Tibial nerve (tissue), 4 donors: Measurements from ENCODE around the gene NKX2-2. TPM values are rescaled to one million over a fixed set of nuclear protein-coding genes. Genes with fewer than 3 reads are reported as not detected.

ENCODE experiments used
- DNase-seq, 2 donors: peaks; one replicate each; pipeline ENCODE4 v3.0.0-alpha.2; 2019; ENCODE audit warnings: low spot score in 2 of 2
- H3K27ac ChIP-seq, 4 donors: fragments of 200-600 bp; sonication (generic) in 3 of 4; one replicate each; pipeline ENCODE4 v1.5.1; 2017 to 2019; ENCODE audit warnings: mild to moderate bottlenecking in 1 of 4
- H3K27me3 ChIP-seq, 2 donors: fragments of 200-600 bp; sonication (generic) in 1 of 2; one replicate each; pipeline versions ENCODE4 v1.5.1 to v1.6.0; 2017 to 2019
- H3K36me3 ChIP-seq, 3 donors: fragments of 200-600 bp; sonication (generic); one replicate each; pipeline ENCODE4 v1.5.1; 2018 to 2019
- H3K4me1 ChIP-seq, 4 donors: fragments of 200-600 bp; sonication (generic) in 3 of 4; one replicate each; pipeline ENCODE4 v1.5.1; 2017 to 2019
- H3K4me3 ChIP-seq, 4 donors: fragments of 200-600 bp; sonication (generic) in 3 of 4; one replicate each; pipeline ENCODE4 v1.5.1; 2017 to 2019; ENCODE audit warnings: mild to moderate bottlenecking in 1 of 4, moderate library complexity in 1 of 4
- H3K9me3 ChIP-seq, 4 donors: fragments of 200-600 bp; sonication (generic) in 3 of 4; one replicate each; pipeline ENCODE4 v1.5.1; 2017 to 2019
- EP300 ChIP-seq, 2 donors: sonication (generic); formaldehyde crosslinking; IDR thresholded peaks; one replicate each; pipeline ENCODE4 v1.6.1; 2017; ENCODE audit warnings: antibody characterized with exemption in 2 of 2, mild to moderate bottlenecking in 1 of 2
- POLR2A ChIP-seq, 2 donors: fragments of 450-650 bp; IDR thresholded peaks; one replicate each; pipeline ENCODE4 v1.6.1; 2017; ENCODE audit warnings: antibody characterized with exemption in 2 of 2, mild to moderate bottlenecking in 2 of 2, moderate library complexity in 2 of 2
- WGBS, 2 donors: methylation state at CpG; one replicate each; pipeline ENCODE4 v1.1.5; 2018; 5-methylcytosine and 5-hydroxymethylcytosine counted together
- total RNA-seq, 4 donors: library from RNA; depleted of rRNA; stranded (reverse); fragments of >200 nt; gene quantifications; one replicate each; pipeline ENCODE4 v1.1.0, GENCODE V29; 2016
- TF ChIP-seq, protein P1 (sequence below), 5 experiments: fragments of 200-600 bp in 3 of 5; fragments of 450-650 bp in 2 of 5; sonication (generic) in 3 of 5; IDR thresholded peaks; one replicate each; pipeline ENCODE4 v1.5.1; 2016 to 2019; ENCODE audit warnings: antibody characterized with exemption in 5 of 5, mild to moderate bottlenecking in 3 of 5, moderate library complexity in 2 of 5

NKX2-2 gene
- total RNA-seq, 4 donors from 2014 or later: not detected

DNA sequence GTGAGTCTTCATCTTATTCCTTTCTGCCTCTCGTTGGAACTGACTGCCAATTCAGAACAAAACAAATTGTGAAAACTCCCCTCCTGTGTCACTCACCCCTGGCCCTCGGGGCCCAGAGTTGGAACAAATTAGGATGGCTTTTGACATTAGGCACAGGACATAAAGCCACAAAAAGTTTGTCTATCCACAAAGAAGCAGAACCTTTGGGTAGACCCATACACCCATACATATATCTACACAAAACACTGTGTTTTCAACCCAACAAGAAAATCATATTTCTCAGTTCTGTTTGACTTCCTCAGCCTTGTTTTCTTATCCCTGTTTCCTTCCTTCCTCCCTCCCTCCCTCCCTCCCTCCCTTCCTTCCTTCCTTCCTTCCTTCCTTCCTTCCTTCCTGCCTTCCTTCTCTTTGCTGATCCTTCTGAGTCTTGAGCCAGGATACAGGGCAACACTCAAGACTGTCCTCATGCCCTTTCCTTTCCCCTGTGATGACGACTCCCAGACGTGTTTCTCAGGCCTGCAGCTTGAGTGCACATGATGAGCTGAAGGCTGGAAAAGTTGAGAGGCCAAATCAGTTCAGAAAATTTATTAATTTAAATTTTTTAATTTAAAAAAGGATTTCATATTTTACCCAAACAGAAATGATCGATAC is 41.7 kb upstream of the NKX2-2 start:
- Histone ChIP-seq H3K27me3 (no peaks in the 10 kb centered on the region), H3K27ac (no peak overlapping the region), H3K4me3 (no peak overlapping the region), H3K4me1 (peaks cover 0 to 10% (median 0%) of the 10 kb centered on the region in 4 donors), H3K36me3 (no peaks in the 10 kb centered on the region), H3K9me3 (no peaks in the 10 kb centered on the region)
- TF ChIP-seq EP300 (IDR thresholded peaks at IDR 0.05): no peak
- TF ChIP-seq, protein P1, sequence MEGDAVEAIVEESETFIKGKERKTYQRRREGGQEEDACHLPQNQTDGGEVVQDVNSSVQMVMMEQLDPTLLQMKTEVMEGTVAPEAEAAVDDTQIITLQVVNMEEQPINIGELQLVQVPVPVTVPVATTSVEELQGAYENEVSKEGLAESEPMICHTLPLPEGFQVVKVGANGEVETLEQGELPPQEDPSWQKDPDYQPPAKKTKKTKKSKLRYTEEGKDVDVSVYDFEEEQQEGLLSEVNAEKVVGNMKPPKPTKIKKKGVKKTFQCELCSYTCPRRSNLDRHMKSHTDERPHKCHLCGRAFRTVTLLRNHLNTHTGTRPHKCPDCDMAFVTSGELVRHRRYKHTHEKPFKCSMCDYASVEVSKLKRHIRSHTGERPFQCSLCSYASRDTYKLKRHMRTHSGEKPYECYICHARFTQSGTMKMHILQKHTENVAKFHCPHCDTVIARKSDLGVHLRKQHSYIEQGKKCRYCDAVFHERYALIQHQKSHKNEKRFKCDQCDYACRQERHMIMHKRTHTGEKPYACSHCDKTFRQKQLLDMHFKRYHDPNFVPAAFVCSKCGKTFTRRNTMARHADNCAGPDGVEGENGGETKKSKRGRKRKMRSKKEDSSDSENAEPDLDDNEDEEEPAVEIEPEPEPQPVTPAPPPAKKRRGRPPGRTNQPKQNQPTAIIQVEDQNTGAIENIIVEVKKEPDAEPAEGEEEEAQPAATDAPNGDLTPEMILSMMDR (IDR thresholded peaks at IDR 0.05): no peak
- no peak for TF ChIP-seq POLR2A (IDR thresholded peaks at IDR 0.05)
- no peak for DNase-seq
- 62 to 66% methylated on average over 5 of the region's 5 CpGs for WGBS, 2 donors

DNA sequence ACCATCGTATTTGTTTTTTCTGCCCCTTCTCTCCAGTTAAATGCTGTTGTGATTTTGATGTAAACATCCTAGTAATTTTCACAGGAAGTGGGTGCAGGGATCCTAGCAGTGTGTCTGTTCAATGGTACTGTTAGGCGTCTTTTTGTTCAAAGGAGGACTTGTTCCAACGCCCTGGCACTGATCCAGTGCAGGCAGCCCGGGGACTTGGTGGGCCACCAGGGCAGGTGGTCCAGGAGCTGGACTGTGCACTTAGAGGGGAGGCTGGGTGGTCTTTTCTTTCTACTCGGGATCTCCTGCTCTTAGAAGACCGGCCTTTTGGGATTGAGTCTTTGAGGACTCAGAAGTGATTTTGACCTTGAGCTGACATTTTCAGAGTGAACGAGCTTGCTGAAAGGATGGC is 41.1 kb upstream of the NKX2-2 start:
- no peak overlapping the region for H3K4me3 ChIP-seq
- WGBS, 2 donors: 17 to 30% methylated on average over 7 of the region's 7 CpGs
- H3K27me3 ChIP-seq: no peaks in the 10 kb centered on the region
- H3K27ac ChIP-seq: no peak overlapping the region
- no peaks in the 10 kb centered on the region for H3K9me3 ChIP-seq
- H3K36me3 ChIP-seq: no peaks in the 10 kb centered on the region
- no peak for TF ChIP-seq EP300 (IDR thresholded peaks at IDR 0.05)
- DNase-seq: no peak
- H3K4me1 ChIP-seq: peaks cover 0 to 10% (median 0%) of the 10 kb centered on the region in 4 donors

DNA sequence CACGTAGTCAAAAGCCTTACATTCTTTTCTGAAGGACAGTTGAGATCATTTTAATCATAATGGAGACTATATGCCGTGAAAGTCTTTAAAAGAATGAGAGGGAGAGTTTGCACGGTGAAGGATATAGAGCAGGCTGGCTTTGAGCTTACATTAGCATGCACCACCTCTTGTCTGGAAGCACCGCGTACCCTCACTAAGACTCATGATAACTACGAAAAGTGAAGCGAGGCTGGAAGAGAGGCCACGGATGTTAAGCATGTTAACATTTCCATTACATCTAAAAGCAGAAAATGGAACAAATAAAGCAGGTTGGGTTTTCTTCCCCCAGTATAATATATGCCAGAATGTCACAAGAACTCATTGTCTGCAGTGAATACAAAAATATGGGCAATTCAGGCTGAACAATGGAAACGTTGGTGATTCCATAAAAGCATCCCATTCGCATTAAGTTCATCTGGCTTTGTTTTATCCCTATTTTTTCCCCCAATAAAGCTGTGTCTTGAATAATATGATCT is 40.6 kb upstream of the NKX2-2 start:
- WGBS, 2 donors: 63 to 66% methylated on average over 10 of the region's 10 CpGs
- no peaks in the 10 kb centered on the region for H3K36me3 ChIP-seq
- no peak overlapping the region for H3K4me3 ChIP-seq
- H3K9me3 ChIP-seq: no peaks in the 10 kb centered on the region
- TF ChIP-seq, protein P1 (IDR thresholded peaks at IDR 0.05): no peak
- no peak for TF ChIP-seq EP300 (IDR thresholded peaks at IDR 0.05)
- no peak for TF ChIP-seq POLR2A (IDR thresholded peaks at IDR 0.05)
- H3K4me1 ChIP-seq: peaks cover 0 to 10% (median 0%) of the 10 kb centered on the region in 4 donors
- H3K27ac ChIP-seq: no peak overlapping the region
- no peak for DNase-seq
- H3K27me3 ChIP-seq: no peaks in the 10 kb centered on the region

DNA sequence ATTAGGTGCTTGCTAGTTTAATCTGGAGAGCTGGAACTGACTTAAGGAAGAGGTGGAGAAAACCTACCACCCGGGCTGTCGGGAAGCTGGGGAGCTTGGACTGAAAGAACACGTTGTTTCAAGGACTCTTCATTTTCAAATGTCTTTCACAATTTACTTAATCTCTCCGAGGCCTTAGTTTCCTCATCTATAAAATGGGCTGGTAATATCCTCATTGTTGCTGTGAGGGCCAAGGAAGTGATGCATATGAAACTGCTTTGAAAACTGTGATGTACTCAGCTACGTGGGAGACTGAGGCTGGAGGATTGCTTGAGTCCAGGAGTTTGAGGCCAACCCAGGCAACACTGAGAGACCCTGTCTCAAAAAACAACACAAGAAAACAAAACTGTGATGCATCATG is 36.7 kb upstream of the NKX2-2 start:
- 86% methylated on average over 5 of the region's 5 CpGs for WGBS, 2 donors
- Histone ChIP-seq H3K4me3 (no peak overlapping the region), H3K27me3 (no peaks in the 10 kb centered on the region), H3K9me3 (no peaks in the 10 kb centered on the region), H3K4me1 (peaks cover 0 to 10% (median 0%) of the 10 kb centered on the region in 4 donors), H3K36me3 (no peaks in the 10 kb centered on the region), H3K27ac (no peak overlapping the region)
- TF ChIP-seq, protein P1 (IDR thresholded peaks at IDR 0.05): no peak
- no peak for TF ChIP-seq EP300 (IDR thresholded peaks at IDR 0.05)
- DNase-seq: no peak

DNA sequence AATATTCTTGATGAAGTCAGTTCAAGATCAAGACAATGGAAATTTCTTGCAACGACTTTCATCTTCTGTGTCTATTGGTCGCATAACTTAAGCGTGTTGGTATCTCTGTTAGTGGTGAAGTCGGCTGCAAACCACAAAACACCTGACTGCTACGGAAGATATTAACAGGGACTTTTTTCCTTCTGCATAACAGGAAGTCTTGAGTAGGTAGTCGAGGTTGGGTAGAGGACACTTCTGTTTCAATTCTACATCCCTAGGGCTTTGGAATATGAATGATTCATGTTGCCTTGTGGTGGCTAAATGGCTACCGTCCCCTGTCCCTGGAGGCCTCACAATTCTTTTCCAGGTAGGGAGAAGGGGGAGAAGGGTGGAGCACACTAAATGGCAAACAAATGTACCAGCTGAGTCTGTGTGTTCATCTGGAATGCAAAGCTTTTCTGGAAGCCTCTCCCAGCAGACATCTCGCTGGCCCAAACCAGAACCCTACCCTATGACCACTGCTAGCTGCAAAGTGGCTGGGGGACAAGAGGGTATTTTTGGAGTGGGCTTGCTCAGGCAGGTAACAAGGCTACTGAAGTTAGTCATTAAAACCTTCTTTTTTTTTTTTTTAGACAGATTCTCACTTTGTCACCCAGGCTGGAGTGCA is 34.6 kb upstream of the NKX2-2 start:
- TF ChIP-seq, protein P1 (IDR thresholded peaks at IDR 0.05): no peak
- TF ChIP-seq POLR2A (IDR thresholded peaks at IDR 0.05): no peak
- TF ChIP-seq EP300 (IDR thresholded peaks at IDR 0.05): no peak
- Histone ChIP-seq H3K27me3 (no peaks in the 10 kb centered on the region), H3K4me1 (no peaks in the 10 kb centered on the region), H3K4me3 (no peak overlapping the region), H3K9me3 (no peaks in the 10 kb centered on the region), H3K36me3 (no peaks in the 10 kb centered on the region), H3K27ac (no peak overlapping the region)
- WGBS, 2 donors: 64 to 81% methylated on average over 8 of the region's 8 CpGs
- DNase-seq: no peak
